HEK293 (cell line): Measurements from ENCODE around the gene CCNYL1.

ENCODE experiments used
- CTCF ChIA-PET: fragments of 350-600 bp; formaldehyde crosslinking; extraction: SDS; loops from one replicate; lab custom pipeline; 2021; ENCODE audit warnings: antibody characterized with exemption; lab: Yijun Ruan, JAX
- POLR2A ChIA-PET: fragments of 300-600 bp; formaldehyde crosslinking; extraction: SDS; loops from one replicate; lab custom pipeline; 2020; ENCODE audit warnings: antibody characterized with exemption, inconsistent platforms; lab: Yijun Ruan, JAX
- H3K27ac ChIP-seq: fragments of 200-500 bp; sonication (Bioruptor generic); 2 replicates; pipeline ENCODE4 v1.5.1; 2014; ENCODE audit warnings: low read depth, low read length, control low read depth, inconsistent platforms; ENCODE audit errors: extremely low read depth
- H3K36me3 ChIP-seq, 2 experiments: fragments of 200-500 bp in 1 of 2; sonication (Bioruptor generic) in 1 of 2; 1 replicate in 1 of 2; 2 replicates in 1 of 2; pipeline ENCODE4 v1.5.1; 2014 to 2017; ENCODE audit warnings: inconsistent platforms in 2 of 2, low read length in 2 of 2; ENCODE audit not compliant: control insufficient read depth in 2 of 2, insufficient read depth in 1 of 2
- H3K4me1 ChIP-seq: fragments of 200-500 bp; sonication (Bioruptor generic); 2 replicates; pipeline ENCODE4 v1.5.1; 2014; ENCODE audit warnings: mild to moderate bottlenecking, low read length, inconsistent platforms; ENCODE audit not compliant: control insufficient read depth, insufficient read depth
- H3K4me3 ChIP-seq: 2 replicates; pipeline ENCODE4 v1.5.1; 2011; ENCODE audit warnings: low read depth, mild to moderate bottlenecking, control low read depth, low read length, moderate library complexity
- H3K9me3 ChIP-seq: fragments of 200-500 bp; sonication (Bioruptor generic); 2 replicates; pipeline ENCODE4 v1.5.1; 2014; ENCODE audit warnings: low read depth, low read length, inconsistent platforms; ENCODE audit not compliant: control insufficient read depth, insufficient read depth
- KLF17 ChIP-seq: fragments of 450-650 bp; formaldehyde crosslinking; IDR thresholded peaks from 2 replicates; pipeline ENCODE4 v1.5.1; 2016; ENCODE audit warnings: missing biosample characterization, missing genetic modification characterization
- OSR2 ChIP-seq: fragments of 450-650 bp; formaldehyde crosslinking; IDR thresholded peaks from 2 replicates; pipeline ENCODE4 v1.5.1; 2016; ENCODE audit warnings: missing biosample characterization, missing genetic modification characterization
- REST ChIP-seq: fragments of 450-650 bp; formaldehyde crosslinking; IDR thresholded peaks from 2 replicates; pipeline ENCODE4 v1.5.1; 2016; ENCODE audit warnings: missing biosample characterization, missing genetic modification characterization
- SETDB1 ChIP-seq: IDR thresholded peaks from one replicate; pipeline ENCODE4 v1.6.1; 2017; ENCODE audit warnings: mild to moderate bottlenecking, low read length, moderate library complexity, mixed read lengths; ENCODE audit not compliant: insufficient read length
- ZFP69B ChIP-seq: fragments of 450-650 bp; formaldehyde crosslinking; IDR thresholded peaks from 2 replicates; pipeline ENCODE4 v1.5.1; 2016; ENCODE audit warnings: missing biosample characterization, missing genetic modification characterization
- ZNF174 ChIP-seq: fragments of 450-650 bp; formaldehyde crosslinking; IDR thresholded peaks from 2 replicates; pipeline ENCODE4 v1.5.0; 2017; ENCODE audit warnings: missing biosample characterization, mild to moderate bottlenecking, missing genetic modification characterization
- ZNF175 ChIP-seq: fragments of 450-650 bp; formaldehyde crosslinking; IDR thresholded peaks from 2 replicates; pipeline ENCODE4 v1.5.1; 2016; ENCODE audit warnings: missing biosample characterization, missing genetic modification characterization
- ZNF211 ChIP-seq: fragments of 450-650 bp; formaldehyde crosslinking; IDR thresholded peaks from 2 replicates; pipeline ENCODE4 v1.5.1; 2016; ENCODE audit warnings: low read depth, missing biosample characterization, missing genetic modification characterization
- ZNF214 ChIP-seq: fragments of 450-650 bp; formaldehyde crosslinking; IDR thresholded peaks from 2 replicates; pipeline ENCODE4 v1.5.1; 2017; ENCODE audit warnings: missing biosample characterization, mild to moderate bottlenecking, missing genetic modification characterization, borderline replicate concordance
- ZNF221 ChIP-seq: fragments of 450-650 bp; formaldehyde crosslinking; IDR thresholded peaks from 2 replicates; pipeline ENCODE4 v1.5.1; 2017; ENCODE audit warnings: missing biosample characterization, missing genetic modification characterization, borderline replicate concordance
- ZNF266 ChIP-seq: fragments of 450-650 bp; formaldehyde crosslinking; IDR thresholded peaks from 2 replicates; pipeline ENCODE4 v1.5.1; 2016; ENCODE audit warnings: missing biosample characterization, missing genetic modification characterization, low read depth
- ZNF354C ChIP-seq: fragments of 450-650 bp; formaldehyde crosslinking; IDR thresholded peaks from 2 replicates; pipeline ENCODE4 v1.5.1; 2016; ENCODE audit warnings: missing biosample characterization, missing genetic modification characterization, low read depth, borderline replicate concordance
- ZNF768 ChIP-seq: fragments of 450-650 bp; formaldehyde crosslinking; IDR thresholded peaks from 2 replicates; pipeline ENCODE4 v1.5.1; 2018; ENCODE audit warnings: missing biosample characterization, mild to moderate bottlenecking, missing genetic modification characterization
- TF ChIP-seq, protein P1 (sequence below): fragments of 450-650 bp; formaldehyde crosslinking; IDR thresholded peaks from 2 replicates; pipeline ENCODE4 v1.5.1; 2017; ENCODE audit warnings: missing biosample characterization, missing genetic modification characterization

CCNYL1 gene

GRCh38 chr2:207790898-207791297 is 79.5 kb downstream of the CCNYL1 start:
- Histone ChIP-seq H3K9me3 (no peaks in the 10 kb centered on the region), H3K27ac (no peak overlapping the region), H3K4me3 (no peak overlapping the region), H3K36me3 (no peaks in the 10 kb centered on the region), H3K4me1 (peaks cover 4% of the 10 kb centered on the region; the same call in 1 of the 2 replicates)
- ChIA-PET POLR2A (interaction anchor here (1.2 to 2.0 kb wide), 2 partner anchors 21 to 79 kb away, joined by 3 to 10 read pairs; partner anchors contain the start of genes CCNYL1 and FZD5), CTCF (interaction anchor here (0.6 to 1.0 kb wide), 5 partner anchors 8 to 250 kb away, joined by 3 read pairs; partner anchors contain the start of gene FZD5)
- TF ChIP-seq SETDB1 (no peak), ZNF175 (tag by site-specific recombination) (no peak), ZNF354C (no peak), OSR2 (no peak), ZFP69B (tag by site-specific recombination) (no peak)

- no peaks in the 10 kb centered on the region for H3K36me3 ChIP-seq
- H3K4me1 ChIP-seq, result peaks cover 4% of the 10 kb centered on the region; the same call in 1 of the 2 replicates
- no peaks in the 10 kb centered on the region for H3K9me3 ChIP-seq
- no peak overlapping the region for H3K27ac ChIP-seq
- CTCF ChIA-PET, result interaction anchor here (0.6 to 1.2 kb wide), 8 partner anchors 8 to 249 kb away, joined by 3 to 7 read pairs (median 3); partner anchors contain the start of gene FZD5
- TF ChIP-seq KLF17 (tag by site-specific recombination), result no peak
- TF ChIP-seq, protein P1, sequence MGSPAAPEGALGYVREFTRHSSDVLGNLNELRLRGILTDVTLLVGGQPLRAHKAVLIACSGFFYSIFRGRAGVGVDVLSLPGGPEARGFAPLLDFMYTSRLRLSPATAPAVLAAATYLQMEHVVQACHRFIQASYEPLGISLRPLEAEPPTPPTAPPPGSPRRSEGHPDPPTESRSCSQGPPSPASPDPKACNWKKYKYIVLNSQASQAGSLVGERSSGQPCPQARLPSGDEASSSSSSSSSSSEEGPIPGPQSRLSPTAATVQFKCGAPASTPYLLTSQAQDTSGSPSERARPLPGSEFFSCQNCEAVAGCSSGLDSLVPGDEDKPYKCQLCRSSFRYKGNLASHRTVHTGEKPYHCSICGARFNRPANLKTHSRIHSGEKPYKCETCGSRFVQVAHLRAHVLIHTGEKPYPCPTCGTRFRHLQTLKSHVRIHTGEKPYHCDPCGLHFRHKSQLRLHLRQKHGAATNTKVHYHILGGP (tag by site-specific recombination), result no peak
- TF ChIP-seq ZNF266 (tag by site-specific recombination), result no peak
- no peak for TF ChIP-seq REST (tag by site-specific recombination)
- TF ChIP-seq ZNF214 (tag by site-specific recombination), result no peak
- no peak for TF ChIP-seq ZNF174
- no peak for TF ChIP-seq ZNF221 (tag by site-specific recombination)
- no peak for TF ChIP-seq ZNF768
- TF ChIP-seq ZNF211 (tag by site-specific recombination), result no peak
- POLR2A ChIA-PET, result interaction anchor here (0.6 to 2.0 kb wide), 5 partner anchors 22 to 114 kb away, joined by 3 to 10 read pairs (median 3); partner anchors contain the start of genes CCNYL1 and FZD5
- no peak overlapping the region for H3K4me3 ChIP-seq
These were observed 80.3 kb downstream of the CCNYL1 start for GRCh38 chr2:207791579-207792243.
